Measurements from ENCODE around the gene PAK4. TPM values are rescaled to one million over a fixed set of nuclear protein-coding genes. Genes with fewer than 3 reads are reported as not detected.
"Not testable (repeated sequence)": the region's sequence is repeated elsewhere in the genome, so short reads cannot be mapped to it uniquely, and the experiment has no call there.

PAK4 gene
- total and polyA plus RNA-seq, 2 experiments from 2014 or later: 20.3 to 39.6 TPM

DNA sequence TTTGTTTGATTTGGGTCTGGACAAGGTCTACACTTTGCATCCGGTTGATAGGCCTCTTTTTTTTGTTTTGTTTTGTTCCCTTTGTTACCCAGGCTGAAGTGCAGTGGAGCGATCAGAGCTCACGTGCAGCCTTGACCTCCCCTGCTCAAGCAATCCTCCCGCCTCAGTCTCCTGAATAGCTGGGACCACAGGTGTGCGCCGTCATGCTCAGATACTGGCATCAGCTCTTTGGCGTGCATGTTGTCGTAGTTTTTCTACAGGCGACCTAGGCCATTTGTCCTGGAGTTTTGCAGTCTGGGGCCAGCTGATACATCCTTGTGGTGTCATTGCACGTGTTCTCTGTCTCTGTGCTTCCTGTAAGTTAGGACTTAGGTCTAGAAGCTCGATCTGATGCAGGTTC lies 16.3 kb downstream of the PAK4 start:
- Histone ChIP-seq H3K27me3 (no peaks in the 10 kb centered on the region), H3K4me1 (ENCODE audit: insufficient read depth) (peaks cover 66% of the 10 kb centered on the region), H4K20me1 (ENCODE audit: insufficient read depth, poor library complexity, severe bottlenecking) (peaks cover 48% of the 10 kb centered on the region), H3K9me3 (ENCODE audit: low read depth) (no peaks in the 10 kb centered on the region), H3K79me2 (peaks cover 92% of the 10 kb centered on the region), H3K36me3 (replicated peaks; ENCODE audit: insufficient read depth, low read depth) (no peaks in the 10 kb centered on the region), H3K4me3 (no peak overlapping the region), H3K4me2 (no peak overlapping the region), H3K9me2 (replicated peaks; ENCODE audit: insufficient read depth) (no peaks in the 10 kb centered on the region), H3K27ac (no peak overlapping the region), H2AFZ (no peak overlapping the region)
- WGBS (ENCODE audit: low lambda C conversion rate, missing lambda C conversion rate): 84% methylated on average over 11 of the region's 11 CpGs
- TF ChIP-seq EZH2phosphoT487 (IDR thresholded peaks at IDR 0.05; ENCODE audit: low read depth, severe bottlenecking, unreplicated experiment): no peak
- TF ChIP-seq CTCF (IDR thresholded peaks at IDR 0.05; ENCODE audit: poor library complexity): no peak
- no peak for TF ChIP-seq EZH2 (IDR thresholded peaks at IDR 0.05; ENCODE audit: borderline replicate concordance)
- no peak for DNase-seq (ENCODE audit: low spot score)

- H3K27me3 ChIP-seq: no peaks in the 10 kb centered on the region
- no peaks in the 10 kb centered on the region for H3K9me3 ChIP-seq (ENCODE audit: low read depth)
- no peak overlapping the region for H3K4me2 ChIP-seq
- peak; percentile 5 for DNase-seq (ENCODE audit: low spot score)
- H2AFZ ChIP-seq: no peak overlapping the region
- H3K4me1 ChIP-seq (ENCODE audit: insufficient read depth): peaks cover 66% of the 10 kb centered on the region
- no peaks in the 10 kb centered on the region for H3K36me3 ChIP-seq (replicated peaks; ENCODE audit: insufficient read depth, low read depth)
- 97% methylated on average over 5 of the region's 5 CpGs for WGBS (ENCODE audit: low lambda C conversion rate, missing lambda C conversion rate)
- H4K20me1 ChIP-seq (ENCODE audit: insufficient read depth, poor library complexity, severe bottlenecking): peaks cover 41% of the 10 kb centered on the region
- no peak overlapping the region for H3K27ac ChIP-seq
- TF ChIP-seq EZH2 (IDR thresholded peaks at IDR 0.05; ENCODE audit: borderline replicate concordance): no peak
- TF ChIP-seq CTCF (IDR thresholded peaks at IDR 0.05; ENCODE audit: poor library complexity): no peak
- no peak for TF ChIP-seq EZH2phosphoT487 (IDR thresholded peaks at IDR 0.05; ENCODE audit: low read depth, severe bottlenecking, unreplicated experiment)
- H3K9me2 ChIP-seq (replicated peaks; ENCODE audit: insufficient read depth): no peaks in the 10 kb centered on the region
- no peak overlapping the region for H3K4me3 ChIP-seq
- H3K79me2 ChIP-seq: peaks cover 92% of the 10 kb centered on the region
Measured at GRCh38 chr19:39142630-39143029, 17.0 kb downstream of the PAK4 start.

DNA sequence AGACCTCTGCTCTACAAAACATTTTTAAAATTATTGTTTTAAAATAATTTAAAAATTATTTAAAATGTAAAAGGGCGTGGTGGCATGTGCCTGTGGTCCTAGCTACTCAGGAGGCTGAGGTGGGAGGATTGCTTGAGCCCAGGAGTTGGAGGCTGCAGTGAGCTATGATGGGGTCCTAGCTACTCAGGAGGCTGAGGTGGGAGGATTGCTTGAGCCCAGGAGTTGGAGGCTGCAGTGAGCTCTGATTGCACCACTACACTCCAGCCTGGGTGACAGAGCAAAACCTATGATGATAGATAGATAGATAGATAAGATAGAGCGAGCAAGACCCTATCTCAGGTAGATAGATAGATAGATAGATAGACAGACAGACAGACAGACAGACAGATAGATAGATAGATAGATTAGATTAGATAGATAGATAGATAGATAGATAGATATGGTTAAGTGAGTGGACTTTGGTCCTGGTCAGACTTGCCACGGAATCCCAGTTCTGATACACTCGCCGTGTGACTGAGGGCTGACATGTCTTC lies 18.2 kb downstream of the PAK4 start:
- H3K4me3 ChIP-seq; H3K27me3 ChIP-seq; H3K9me3 ChIP-seq (ENCODE audit: low read depth); DNase-seq (ENCODE audit: low spot score); H3K36me3 ChIP-seq (replicated peaks; ENCODE audit: insufficient read depth, low read depth); H2AFZ ChIP-seq; H3K9me2 ChIP-seq (replicated peaks; ENCODE audit: insufficient read depth): not testable (repeated sequence)
- Histone ChIP-seq H4K20me1 (ENCODE audit: insufficient read depth, poor library complexity, severe bottlenecking) (peaks cover 35% of the 10 kb centered on the region), H3K4me2 (peak overlapping the region; percentile 73), H3K27ac (peak overlapping the region; percentile 92), H3K79me2 (peaks cover 92% of the 10 kb centered on the region), H3K4me1 (ENCODE audit: insufficient read depth) (peaks cover 56% of the 10 kb centered on the region)
- WGBS (ENCODE audit: low lambda C conversion rate, missing lambda C conversion rate): 59% methylated on average over 5 of the region's 5 CpGs

GRCh38 chr19:39144290-39145071 lies 18.9 kb downstream of the PAK4 start:
- Histone ChIP-seq H3K36me3 (replicated peaks; ENCODE audit: insufficient read depth, low read depth) (no peaks in the 10 kb centered on the region), H3K9me3 (ENCODE audit: low read depth) (no peaks in the 10 kb centered on the region), H3K27ac (peak overlapping the region; percentile 92), H3K4me2 (peak overlapping the region; percentile 73), H3K4me1 (ENCODE audit: insufficient read depth) (peaks cover 49% of the 10 kb centered on the region), H3K79me2 (peaks cover 92% of the 10 kb centered on the region), H3K27me3 (no peaks in the 10 kb centered on the region), H4K20me1 (ENCODE audit: insufficient read depth, poor library complexity, severe bottlenecking) (peaks cover 29% of the 10 kb centered on the region), H2AFZ (no peak overlapping the region), H3K4me3 (no peak overlapping the region), H3K9me2 (replicated peaks; ENCODE audit: insufficient read depth) (no peaks in the 10 kb centered on the region)
- TF ChIP-seq EZH2phosphoT487 (IDR thresholded peaks at IDR 0.05; ENCODE audit: low read depth, severe bottlenecking, unreplicated experiment): no peak
- TF ChIP-seq EZH2 (IDR thresholded peaks at IDR 0.05; ENCODE audit: borderline replicate concordance): no peak
- no peak for TF ChIP-seq CTCF (IDR thresholded peaks at IDR 0.05; ENCODE audit: poor library complexity)
- 30% methylated on average over 14 of the region's 14 CpGs for WGBS (ENCODE audit: low lambda C conversion rate, missing lambda C conversion rate)
- peak; percentile 23 for DNase-seq (ENCODE audit: low spot score)
